ENCODE results near the gene SPINT3.
"Not testable (repeated sequence)": the region's sequence is repeated elsewhere in the genome, so short reads cannot be mapped to it uniquely, and the experiment has no call there.

Gene SPINT3

GRCh38 chr20:45484676-45485075, 30.7 kb downstream of the SPINT3 start:
- H3K9me3 Mint-ChIP-seq (ENCODE audit: low read depth), result no peaks in the 10 kb centered on the region
- H3K27me3 Mint-ChIP-seq, result peaks cover 14% of the 10 kb centered on the region
- H3K27ac Mint-ChIP-seq, result no peak overlapping the region
- no peak overlapping the region for H3K4me3 Mint-ChIP-seq
- no peaks in the 10 kb centered on the region for H3K4me1 Mint-ChIP-seq (ENCODE audit: low read depth)
- H3K36me3 Mint-ChIP-seq, result no peaks in the 10 kb centered on the region

GRCh38 chr20:45479822-45480221, 35.6 kb downstream of the SPINT3 start:
- H3K9me3 Mint-ChIP-seq (ENCODE audit: low read depth), result no peaks in the 10 kb centered on the region
- H3K36me3 Mint-ChIP-seq, result peaks cover 4% of the 10 kb centered on the region
- no peak overlapping the region for H3K4me3 Mint-ChIP-seq
- H3K4me1 Mint-ChIP-seq (ENCODE audit: low read depth), result no peaks in the 10 kb centered on the region
- H3K27ac Mint-ChIP-seq, result no peak overlapping the region
- peaks cover 22% of the 10 kb centered on the region for H3K27me3 Mint-ChIP-seq

GRCh38 chr20:45477530-45478148, 37.8 kb downstream of the SPINT3 start:
- not testable (repeated sequence) for H3K4me3 Mint-ChIP-seq; H3K4me1 Mint-ChIP-seq (ENCODE audit: low read depth); H3K27ac Mint-ChIP-seq; H3K36me3 Mint-ChIP-seq; H3K9me3 Mint-ChIP-seq (ENCODE audit: low read depth)
- H3K27me3 Mint-ChIP-seq, result peaks cover 26% of the 10 kb centered on the region

- H3K4me3 Mint-ChIP-seq; H3K27ac Mint-ChIP-seq; H3K4me1 Mint-ChIP-seq (ENCODE audit: low read depth); H3K9me3 Mint-ChIP-seq (ENCODE audit: low read depth); H3K36me3 Mint-ChIP-seq: not testable (repeated sequence)
- H3K27me3 Mint-ChIP-seq, result peaks cover 23% of the 10 kb centered on the region
Observed at GRCh38 chr20:45472286-45472685, 43.1 kb downstream of the SPINT3 start.

GRCh38 chr20:45470937-45471336, 44.5 kb downstream of the SPINT3 start:
- no peak overlapping the region for H3K27ac Mint-ChIP-seq
- peaks cover 3% of the 10 kb centered on the region for H3K4me1 Mint-ChIP-seq (ENCODE audit: low read depth)
- H3K9me3 Mint-ChIP-seq (ENCODE audit: low read depth), result no peaks in the 10 kb centered on the region
- H3K36me3 Mint-ChIP-seq, result peaks cover 6% of the 10 kb centered on the region
- peak overlapping the region; percentile 71 for H3K4me3 Mint-ChIP-seq
- peaks cover 26% of the 10 kb centered on the region for H3K27me3 Mint-ChIP-seq

- H3K27me3 Mint-ChIP-seq, result peaks cover 27% of the 10 kb centered on the region
Observed at GRCh38 chr20:45470262-45470931, 45.0 kb downstream of the SPINT3 start.

GRCh38 chr20:45469336-45470261, 45.8 kb downstream of the SPINT3 start, which contains the start of gene WFDC2:
Gene WFDC2, plus strand, starts transcription at chr20:45469753. Its CDS starts 29 bp downstream, at chr20:45469782.
- Mint-ChIP-seq H3K27me3 (peaks cover 28% of the 10 kb centered on the region), H3K9me3 (ENCODE audit: low read depth) (no peaks in the 10 kb centered on the region)

More at GRCh38 chr20:45470262-45470931, 45.0 kb downstream of the SPINT3 start:
- Mint-ChIP-seq H3K36me3 (peaks cover 6% of the 10 kb centered on the region), H3K27ac (no peak overlapping the region), H3K4me1 (ENCODE audit: low read depth) (peaks cover 3% of the 10 kb centered on the region), H3K9me3 (ENCODE audit: low read depth) (no peaks in the 10 kb centered on the region), H3K4me3 (peak overlapping the region; percentile 71)

GRCh38 chr20:45467861-45468260, 47.6 kb downstream of the SPINT3 start:
- peaks cover 6% of the 10 kb centered on the region for H3K36me3 Mint-ChIP-seq
- H3K4me1 Mint-ChIP-seq (ENCODE audit: low read depth), result peaks cover 3% of the 10 kb centered on the region
- H3K27me3 Mint-ChIP-seq, result peaks cover 23% of the 10 kb centered on the region
- H3K9me3 Mint-ChIP-seq (ENCODE audit: low read depth), result no peaks in the 10 kb centered on the region
- H3K27ac Mint-ChIP-seq, result no peak overlapping the region
- H3K4me3 Mint-ChIP-seq, result no peak overlapping the region

More at GRCh38 chr20:45469336-45470261, 45.8 kb downstream of the SPINT3 start, which contains the start of gene WFDC2:
- Mint-ChIP-seq H3K4me3 (peak within 1 kb of the TSS; percentile 71), H3K4me1 (ENCODE audit: low read depth) (peaks cover 3% of the 10 kb centered on the region), H3K27ac (no peak within 1 kb of the TSS), H3K36me3 (peaks cover 6% of the 10 kb centered on the region)

- no peak overlapping the region for H3K27ac Mint-ChIP-seq
- H3K9me3 Mint-ChIP-seq (ENCODE audit: low read depth), result no peaks in the 10 kb centered on the region
- no peak overlapping the region for H3K4me3 Mint-ChIP-seq
- H3K4me1 Mint-ChIP-seq (ENCODE audit: low read depth), result peaks cover 3% of the 10 kb centered on the region
- peaks cover 6% of the 10 kb centered on the region for H3K36me3 Mint-ChIP-seq
- H3K27me3 Mint-ChIP-seq, result peaks cover 18% of the 10 kb centered on the region
Observed at GRCh38 chr20:45467172-45467571, 48.2 kb downstream of the SPINT3 start.

- H3K4me1 Mint-ChIP-seq (ENCODE audit: low read depth), result no peaks in the 10 kb centered on the region
- no peaks in the 10 kb centered on the region for H3K9me3 Mint-ChIP-seq (ENCODE audit: low read depth)
- H3K36me3 Mint-ChIP-seq, result peaks cover 6% of the 10 kb centered on the region
- H3K27me3 Mint-ChIP-seq, result peaks cover 6% of the 10 kb centered on the region
- H3K27ac Mint-ChIP-seq, result no peak overlapping the region
- H3K4me3 Mint-ChIP-seq, result no peak overlapping the region
Observed at GRCh38 chr20:45465491-45466266, 49.7 kb downstream of the SPINT3 start.

GRCh38 chr20:45463709-45464108, 51.7 kb downstream of the SPINT3 start:
- Mint-ChIP-seq H3K27me3 (peaks cover 6% of the 10 kb centered on the region), H3K4me3 (no peak overlapping the region), H3K4me1 (ENCODE audit: low read depth) (no peaks in the 10 kb centered on the region), H3K9me3 (ENCODE audit: low read depth) (no peaks in the 10 kb centered on the region), H3K36me3 (peaks cover 6% of the 10 kb centered on the region), H3K27ac (no peak overlapping the region)

GRCh38 chr20:45462711-45463509, 52.5 kb downstream of the SPINT3 start:
- Mint-ChIP-seq H3K9me3 (ENCODE audit: low read depth) (no peaks in the 10 kb centered on the region), H3K36me3 (peaks cover 4% of the 10 kb centered on the region), H3K4me1 (ENCODE audit: low read depth) (no peaks in the 10 kb centered on the region), H3K27me3 (peaks cover 6% of the 10 kb centered on the region), H3K4me3 (no peak overlapping the region), H3K27ac (no peak overlapping the region)
